Liver (tissue), 9 donors: ENCODE results near the gene PMM2. TPM values are rescaled to one million over a fixed set of nuclear protein-coding genes. Genes with fewer than 3 reads are reported as not detected.

Source experiments
- DNase-seq: peaks from one replicate; pipeline ENCODE4 v3.0.0-alpha.2; 2017; ENCODE audit warnings: low spot score
- H3K27ac ChIP-seq, 2 donors: one replicate each; pipeline ENCODE4 v1.7.0; 2013; ENCODE audit warnings: inconsistent platforms in 2 of 2, low read length in 2 of 2, control low read depth in 1 of 2, low read depth in 1 of 2, mild to moderate bottlenecking in 1 of 2
- H3K27me3 ChIP-seq, 4 donors: one replicate each; pipeline versions ENCODE4 v1.6.1 to v1.7.0; 2013; ENCODE audit warnings: low read length in 3 of 4, inconsistent platforms in 1 of 4, mild to moderate bottlenecking in 1 of 4, moderate library complexity in 1 of 4; ENCODE audit not compliant: control insufficient read depth in 4 of 4, insufficient read depth in 4 of 4
- H3K36me3 ChIP-seq, 4 donors: one replicate each; pipeline versions ENCODE4 v1.6.1 to v1.7.0; 2013; ENCODE audit warnings: low read length in 3 of 4, mild to moderate bottlenecking in 3 of 4, low read depth in 1 of 4, moderate library complexity in 1 of 4; ENCODE audit not compliant: control insufficient read depth in 4 of 4, insufficient read depth in 3 of 4
- H3K4me1 ChIP-seq, 4 donors: one replicate each; pipeline versions ENCODE4 v1.6.1 to v1.7.0; 2013; ENCODE audit warnings: low read length in 3 of 4, mild to moderate bottlenecking in 3 of 4, moderate library complexity in 1 of 4; ENCODE audit not compliant: control insufficient read depth in 4 of 4, insufficient read depth in 4 of 4
- H3K4me3 ChIP-seq, 3 donors: one replicate each; pipeline versions ENCODE4 v1.6.1 to v1.7.0; 2013; ENCODE audit warnings: low read length in 3 of 3, control low read depth in 1 of 3, low read depth in 1 of 3, mild to moderate bottlenecking in 1 of 3
- H3K9ac ChIP-seq, 2 donors: one replicate each; pipeline ENCODE4 v1.7.0; 2013; ENCODE audit warnings: low read length in 2 of 2, mild to moderate bottlenecking in 2 of 2, moderate library complexity in 2 of 2, control low read depth in 1 of 2, low read depth in 1 of 2
- H3K9me3 ChIP-seq, 4 donors: one replicate each; pipeline versions ENCODE4 v1.6.1 to v1.7.0; 2013; ENCODE audit warnings: low read length in 3 of 4; ENCODE audit not compliant: control insufficient read depth in 4 of 4
- ATF3 ChIP-seq: IDR thresholded peaks from 2 replicates; pipeline ENCODE4 v1.6.1; 2016; ENCODE audit warnings: antibody characterized with exemption
- CTCF ChIP-seq: fragments of 150-350 bp; IDR thresholded peaks from 2 replicates; pipeline ENCODE4 v1.5.1; 2017; ENCODE audit warnings: improper control_type of control experiment, low read depth, low read length; ENCODE audit not compliant: missing input control
- EGR1 ChIP-seq, 2 donors: IDR thresholded peaks; 2 replicates each; pipeline ENCODE4 v1.6.1; 2016 to 2018; ENCODE audit warnings: antibody characterized with exemption in 2 of 2, low read depth in 2 of 2
- FOXA1 ChIP-seq: IDR thresholded peaks from 2 replicates; pipeline ENCODE4 v1.6.1; 2016; ENCODE audit warnings: antibody characterized with exemption
- FOXA2 ChIP-seq: IDR thresholded peaks from 2 replicates; pipeline ENCODE4 v1.6.1; 2016; ENCODE audit warnings: antibody characterized with exemption
- GABPA ChIP-seq, 2 donors: IDR thresholded peaks in 1 of 2; conservative IDR thresholded peaks in 1 of 2; 2 replicates each; pipeline ENCODE4 v1.6.1; 2016; ENCODE audit warnings: antibody characterized with exemption in 2 of 2, mild to moderate bottlenecking in 1 of 2, moderate library complexity in 1 of 2
- HNF4A ChIP-seq, 2 donors: conservative IDR thresholded peaks; 2 replicates each; pipeline ENCODE4 v1.6.1; 2016; ENCODE audit warnings: antibody characterized with exemption in 2 of 2, mild to moderate bottlenecking in 2 of 2
- HNF4G ChIP-seq: IDR thresholded peaks from 2 replicates; pipeline ENCODE4 v1.6.1; 2016; ENCODE audit warnings: antibody characterized with exemption
- JUND ChIP-seq, 2 donors: IDR thresholded peaks; 2 replicates each; pipeline ENCODE4 v1.6.1; 2016; ENCODE audit warnings: antibody characterized with exemption in 2 of 2
- MAX ChIP-seq: IDR thresholded peaks from 2 replicates; pipeline ENCODE4 v1.6.1; 2016; ENCODE audit warnings: antibody characterized with exemption
- NR2F2 ChIP-seq: IDR thresholded peaks from 2 replicates; pipeline ENCODE4 v1.6.1; 2016; ENCODE audit warnings: antibody characterized with exemption
- REST ChIP-seq: IDR thresholded peaks from 2 replicates; pipeline ENCODE4 v1.6.1; 2016; ENCODE audit warnings: antibody characterized with exemption, mild to moderate bottlenecking
- RXRA ChIP-seq, 2 donors: IDR thresholded peaks; 2 replicates each; pipeline ENCODE4 v1.6.1; 2017 to 2018; ENCODE audit warnings: antibody characterized with exemption in 2 of 2, mild to moderate bottlenecking in 1 of 2
- SP1 ChIP-seq: IDR thresholded peaks from 2 replicates; pipeline ENCODE4 v1.6.1; 2018; ENCODE audit warnings: antibody characterized with exemption, mild to moderate bottlenecking
- TAF1 ChIP-seq: conservative IDR thresholded peaks from 2 replicates; pipeline ENCODE4 v1.6.1; 2016; ENCODE audit warnings: antibody characterized with exemption, mild to moderate bottlenecking
- YY1 ChIP-seq: IDR thresholded peaks from 2 replicates; pipeline ENCODE4 v1.6.1; 2016; ENCODE audit warnings: antibody characterized with exemption, mild to moderate bottlenecking
- ZBTB33 ChIP-seq: IDR thresholded peaks from 2 replicates; pipeline ENCODE4 v1.6.1; 2016; ENCODE audit warnings: antibody characterized with exemption
- WGBS: extraction: QIAGEN DNeasy Blood & Tissue Kit; methylation state at CpG from one replicate; pipeline ENCODE4 v1.1.7; 2013; 5-methylcytosine and 5-hydroxymethylcytosine counted together
- polyA plus RNA-seq, 2 donors: library from polyadenylated mRNA; stranded (reverse) in 1 of 2; unstranded in 1 of 2; fragments of 200-250 nt in 1 of 2; fragments of >200 nt in 1 of 2; fragmentation: Nextera tagmentation in 1 of 2; extraction: Ambion mirVana in 1 of 2; gene quantifications; one replicate each; pipeline versions ENCODE4 v1.2.1 to v1.2.3, GENCODE V29; 2013 to 2015
- total RNA-seq, 2 donors: library from RNA; depleted of rRNA; stranded (reverse); fragments of >200 nt; gene quantifications; one replicate each; pipeline ENCODE4 v1.2.3, GENCODE V29; 2014
- donor health status: healthy.
- donor health status: healthy.
- donor health status: healthy.
- donor health status: healthy.
- donor health status: healthy.

PMM2 gene
- total and polyA plus RNA-seq, 4 donors: 6.8 to 38.9 (median 30.0) TPM

GRCh38 chr16:8831450-8831849, 33.8 kb downstream of the PMM2 start:
- Histone ChIP-seq H3K27me3 (no peaks in the 10 kb centered on the region), H3K36me3 (peaks cover 8 to 26% (median 13%) of the 10 kb centered on the region in 4 donors), H3K4me3 (no peak overlapping the region), H3K4me1 (no peaks in the 10 kb centered on the region), H3K9ac (no peak overlapping the region), H3K9me3 (no peaks in the 10 kb centered on the region), H3K27ac (no peak overlapping the region)
- 97% methylated on average over 9 of the region's 9 CpGs for WGBS
- TF ChIP-seq SP1 (no peak), HNF4A (conservative IDR thresholded peaks at IDR 0.05) (no peak), RXRA (IDR thresholded peaks at IDR 0.05) (no peak), YY1 (no peak), ZBTB33 (no peak), ATF3 (no peak)
- DNase-seq: no peak

- WGBS: 94% methylated on average over 18 of the region's 18 CpGs
- TF ChIP-seq FOXA1: no peak
- no peak for TF ChIP-seq GABPA (IDR thresholded peaks at IDR 0.05 in 1 of 2, conservative IDR thresholded peaks at IDR 0.05 in 1 of 2)
- no peak for TF ChIP-seq EGR1 (IDR thresholded peaks at IDR 0.05; ENCODE audit: low read depth in 2 of 2)
- TF ChIP-seq ZBTB33: no peak
- TF ChIP-seq RXRA (IDR thresholded peaks at IDR 0.05): no peak
- no peak for TF ChIP-seq REST
- TF ChIP-seq ATF3: no peak
- no peak for TF ChIP-seq HNF4G
- no peak for TF ChIP-seq FOXA2
- no peak for TF ChIP-seq JUND (IDR thresholded peaks at IDR 0.05)
- TF ChIP-seq CTCF: no peak
- no peak for TF ChIP-seq YY1
- no peak for TF ChIP-seq NR2F2
- TF ChIP-seq SP1: no peak
- TF ChIP-seq MAX: no peak
- TF ChIP-seq TAF1: no peak
- TF ChIP-seq HNF4A (conservative IDR thresholded peaks at IDR 0.05): no peak
- Histone ChIP-seq H3K27ac (no peak overlapping the region), H3K9ac (no peak overlapping the region), H3K4me1 (no peaks in the 10 kb centered on the region), H3K27me3 (no peaks in the 10 kb centered on the region), H3K4me3 (no peak overlapping the region), H3K9me3 (no peaks in the 10 kb centered on the region), H3K36me3 (peaks cover 8 to 26% (median 13%) of the 10 kb centered on the region in 4 donors)
- DNase-seq: no peak
Measured at GRCh38 chr16:8831871-8832716, 34.5 kb downstream of the PMM2 start.
